Esophagus squamous epithelium (tissue), 4 donors: ENCODE measurements around the gene PTPRD.

Source experiments
- POLR2A ChIP-seq, 4 donors: fragments of 450-650 bp; IDR thresholded peaks; one replicate each; pipeline ENCODE4 v1.6.1; 2017; ENCODE audit warnings: antibody characterized with exemption in 4 of 4, mild to moderate bottlenecking in 4 of 4, moderate library complexity in 3 of 4
- TF ChIP-seq, protein P1 (sequence below), 6 experiments: fragments of 450-650 bp in 4 of 6; fragments of 200-600 bp in 2 of 6; sonication (generic) in 2 of 6; IDR thresholded peaks; one replicate each; pipeline ENCODE4 v1.5.1; 2016 to 2019; ENCODE audit warnings: antibody characterized with exemption in 6 of 6, mild to moderate bottlenecking in 4 of 6, moderate library complexity in 4 of 6

DNA sequence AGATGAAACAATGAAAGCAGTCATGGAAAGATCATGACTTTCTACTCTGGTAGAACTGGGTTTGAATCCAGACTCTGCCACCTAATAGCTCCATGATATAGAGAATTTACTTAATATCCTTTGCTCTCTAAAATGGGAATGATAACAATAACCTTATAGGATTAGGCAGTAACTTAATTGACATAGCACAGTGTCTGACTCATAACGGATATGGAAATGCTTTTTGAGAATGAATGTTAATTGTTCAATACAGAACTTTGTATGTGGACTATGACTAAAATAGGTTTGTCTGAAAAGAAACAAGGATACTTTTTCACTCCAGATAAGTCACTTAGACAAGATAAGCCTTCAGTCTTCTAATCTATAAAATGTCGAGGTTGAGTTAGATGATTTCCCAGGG lies 330.7 kb downstream of the PTPRD start:
- TF ChIP-seq, protein P1, sequence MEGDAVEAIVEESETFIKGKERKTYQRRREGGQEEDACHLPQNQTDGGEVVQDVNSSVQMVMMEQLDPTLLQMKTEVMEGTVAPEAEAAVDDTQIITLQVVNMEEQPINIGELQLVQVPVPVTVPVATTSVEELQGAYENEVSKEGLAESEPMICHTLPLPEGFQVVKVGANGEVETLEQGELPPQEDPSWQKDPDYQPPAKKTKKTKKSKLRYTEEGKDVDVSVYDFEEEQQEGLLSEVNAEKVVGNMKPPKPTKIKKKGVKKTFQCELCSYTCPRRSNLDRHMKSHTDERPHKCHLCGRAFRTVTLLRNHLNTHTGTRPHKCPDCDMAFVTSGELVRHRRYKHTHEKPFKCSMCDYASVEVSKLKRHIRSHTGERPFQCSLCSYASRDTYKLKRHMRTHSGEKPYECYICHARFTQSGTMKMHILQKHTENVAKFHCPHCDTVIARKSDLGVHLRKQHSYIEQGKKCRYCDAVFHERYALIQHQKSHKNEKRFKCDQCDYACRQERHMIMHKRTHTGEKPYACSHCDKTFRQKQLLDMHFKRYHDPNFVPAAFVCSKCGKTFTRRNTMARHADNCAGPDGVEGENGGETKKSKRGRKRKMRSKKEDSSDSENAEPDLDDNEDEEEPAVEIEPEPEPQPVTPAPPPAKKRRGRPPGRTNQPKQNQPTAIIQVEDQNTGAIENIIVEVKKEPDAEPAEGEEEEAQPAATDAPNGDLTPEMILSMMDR (IDR thresholded peaks at IDR 0.05): no peak
- TF ChIP-seq POLR2A (IDR thresholded peaks at IDR 0.05): no peak
